Coronary artery (tissue), 2 donors: ENCODE results near the gene EBP.
A peak's percentile ranks its signal among the peaks of the same experiment; 100 is the strongest.
"Not testable (repeated sequence)": the region's sequence is repeated elsewhere in the genome, so short reads cannot be mapped to it uniquely, and the experiment has no call there.

Experiments
- DNase-seq: peaks from one replicate; pipeline ENCODE4 v3.0.0-alpha.2; 2017; ENCODE audit warnings: low spot score
- H3K27ac ChIP-seq, 2 donors: fragments of 200-600 bp; sonication (generic); one replicate each; pipeline ENCODE4 v1.5.1; 2016 to 2019
- H3K4me3 ChIP-seq: fragments of 200-600 bp; sonication (generic); 2 replicates; pipeline ENCODE4 v1.5.1; 2016; ENCODE audit warnings: mild to moderate bottlenecking, moderate library complexity
- TF ChIP-seq, protein P1 (sequence below): fragments of 200-600 bp; sonication (generic); IDR thresholded peaks from one replicate; pipeline ENCODE4 v1.5.1; 2019; ENCODE audit warnings: antibody characterized with exemption

The EBP gene

DNA sequence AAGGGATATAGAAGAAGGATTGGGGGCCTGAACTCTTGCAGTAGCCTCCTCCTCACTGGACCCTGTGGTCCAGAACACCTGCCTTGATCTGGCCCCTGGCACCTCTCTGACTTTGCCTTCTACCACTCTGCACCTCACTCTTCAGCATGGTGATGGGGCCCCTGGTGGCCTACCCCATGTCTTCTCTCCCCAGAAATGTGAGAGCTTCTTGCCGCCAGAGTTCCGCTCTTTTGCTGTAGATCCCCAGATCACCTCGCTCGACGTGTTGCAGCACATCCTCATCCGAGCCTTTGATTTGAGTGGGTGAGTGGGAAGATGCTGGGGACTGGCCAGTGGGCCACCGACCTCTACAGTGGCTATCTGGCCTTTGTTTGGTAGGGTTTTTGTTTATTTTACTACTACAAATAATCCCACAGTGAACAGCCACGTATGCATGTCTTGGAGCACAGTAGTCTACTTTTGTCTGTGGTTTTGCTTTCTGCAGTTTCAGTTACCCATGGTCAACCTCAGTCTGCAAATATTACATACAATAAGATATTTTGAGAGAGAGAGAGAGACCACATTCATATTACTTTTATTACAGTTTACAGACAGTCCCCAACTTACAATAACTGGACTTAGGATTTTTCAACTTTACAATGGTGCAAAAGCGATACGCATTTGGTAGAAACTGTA is 19.7 kb downstream of the EBP start:
- TF ChIP-seq, protein P1, sequence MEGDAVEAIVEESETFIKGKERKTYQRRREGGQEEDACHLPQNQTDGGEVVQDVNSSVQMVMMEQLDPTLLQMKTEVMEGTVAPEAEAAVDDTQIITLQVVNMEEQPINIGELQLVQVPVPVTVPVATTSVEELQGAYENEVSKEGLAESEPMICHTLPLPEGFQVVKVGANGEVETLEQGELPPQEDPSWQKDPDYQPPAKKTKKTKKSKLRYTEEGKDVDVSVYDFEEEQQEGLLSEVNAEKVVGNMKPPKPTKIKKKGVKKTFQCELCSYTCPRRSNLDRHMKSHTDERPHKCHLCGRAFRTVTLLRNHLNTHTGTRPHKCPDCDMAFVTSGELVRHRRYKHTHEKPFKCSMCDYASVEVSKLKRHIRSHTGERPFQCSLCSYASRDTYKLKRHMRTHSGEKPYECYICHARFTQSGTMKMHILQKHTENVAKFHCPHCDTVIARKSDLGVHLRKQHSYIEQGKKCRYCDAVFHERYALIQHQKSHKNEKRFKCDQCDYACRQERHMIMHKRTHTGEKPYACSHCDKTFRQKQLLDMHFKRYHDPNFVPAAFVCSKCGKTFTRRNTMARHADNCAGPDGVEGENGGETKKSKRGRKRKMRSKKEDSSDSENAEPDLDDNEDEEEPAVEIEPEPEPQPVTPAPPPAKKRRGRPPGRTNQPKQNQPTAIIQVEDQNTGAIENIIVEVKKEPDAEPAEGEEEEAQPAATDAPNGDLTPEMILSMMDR, result no peak
- H3K27ac ChIP-seq, result no peak overlapping the region
- no peak overlapping the region for H3K4me3 ChIP-seq

DNA sequence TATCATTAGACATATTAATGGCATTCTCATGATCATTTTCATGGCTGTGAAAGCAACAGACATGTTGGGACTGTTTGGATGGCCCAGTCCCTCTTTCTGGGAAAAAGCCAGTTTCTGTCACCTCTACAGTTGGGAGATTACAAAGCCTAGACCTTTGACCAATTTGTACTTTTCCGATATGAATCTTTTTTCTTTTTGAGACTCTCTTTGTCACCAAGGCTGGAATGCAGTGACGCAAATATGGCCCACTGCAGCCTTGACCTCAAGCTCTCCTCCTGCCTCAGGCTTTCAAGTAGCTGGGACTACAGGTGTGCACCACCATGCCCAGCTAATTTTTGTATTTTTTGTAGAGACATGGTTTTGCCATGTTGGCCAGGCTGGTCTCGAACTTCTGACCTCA is 27.3 kb downstream of the EBP start:
- no peak overlapping the region for H3K27ac ChIP-seq
- H3K4me3 ChIP-seq, result no peak overlapping the region
- no peak for DNase-seq
- TF ChIP-seq, protein P1, result no peak

More for the DNA sequence above, 19.7 kb downstream of the EBP start:
- no peak for DNase-seq

DNA sequence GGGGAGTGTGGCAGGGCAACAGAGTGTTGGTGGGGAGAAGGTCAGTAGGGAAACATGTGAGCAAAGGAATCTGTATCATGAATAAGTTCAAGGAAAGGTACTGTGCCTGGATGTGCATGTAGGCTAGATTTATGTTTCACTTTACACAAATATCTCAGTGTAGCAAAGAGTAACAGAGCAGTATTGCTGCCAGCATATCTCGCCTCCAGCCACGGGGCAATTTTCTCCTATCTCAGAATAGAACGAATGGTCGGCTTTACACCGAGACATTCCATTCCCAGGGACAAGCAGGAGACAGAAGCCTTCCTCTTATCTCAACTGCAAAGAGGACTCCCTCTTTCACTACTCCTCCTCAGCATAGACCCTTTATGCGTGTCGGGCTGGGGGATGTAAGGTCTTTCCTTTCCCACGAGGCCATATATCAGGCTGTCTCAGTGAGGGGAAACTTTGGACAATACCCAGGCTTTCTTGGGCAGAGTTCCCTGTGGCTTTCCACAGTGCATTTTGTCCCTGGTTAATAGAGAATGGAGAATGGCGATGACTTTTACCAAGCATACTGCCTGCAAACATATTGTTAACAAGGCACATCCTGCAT is 34.2 kb downstream of the EBP start:
- not testable (repeated sequence) for DNase-seq, H3K4me3 ChIP-seq
- peak overlapping the region in 1 of 2 donors; percentile 15 for H3K27ac ChIP-seq

DNA sequence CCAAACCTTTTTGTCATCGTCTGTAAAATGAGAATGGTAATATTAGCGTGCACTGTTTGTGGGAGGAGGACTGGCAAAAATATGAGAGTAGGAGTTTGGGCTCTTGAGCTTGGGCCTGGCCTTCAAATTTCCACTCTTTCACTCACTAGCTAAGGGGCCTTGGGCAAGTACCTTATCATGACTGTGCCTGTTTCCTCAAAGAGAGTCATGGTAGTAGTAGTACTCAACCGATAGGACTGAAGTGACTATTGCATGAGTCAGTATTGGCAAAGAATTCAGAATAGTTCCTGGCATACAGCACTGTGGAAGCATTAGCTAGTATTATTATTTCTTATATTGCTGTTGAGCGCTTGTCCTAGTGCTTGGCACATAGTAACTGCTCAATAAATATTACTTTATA is 36.7 kb downstream of the EBP start:
- H3K4me3 ChIP-seq, result no peak overlapping the region
- TF ChIP-seq, protein P1, result no peak
- DNase-seq, result no peak
- no peak overlapping the region for H3K27ac ChIP-seq

DNA sequence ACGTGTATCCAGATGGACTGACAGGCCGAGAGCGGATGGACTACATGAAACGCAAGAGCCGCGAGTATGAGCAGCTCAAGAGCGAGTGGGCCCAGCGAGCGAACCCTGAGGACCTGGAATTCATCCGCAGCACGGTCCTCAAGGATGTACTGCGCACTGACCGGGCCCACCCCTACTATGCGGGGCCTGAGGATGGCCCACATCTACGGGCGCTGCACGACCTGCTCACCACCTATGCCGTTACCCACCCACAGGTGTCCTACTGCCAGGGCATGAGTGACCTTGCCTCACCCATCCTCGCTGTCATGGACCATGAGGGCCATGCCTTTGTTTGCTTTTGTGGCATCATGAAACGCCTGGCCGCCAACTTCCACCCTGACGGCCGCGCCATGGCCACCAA is 38.0 kb downstream of the EBP start:
- TF ChIP-seq, protein P1, result no peak
- no peak for DNase-seq
- no peak overlapping the region for H3K4me3 ChIP-seq

DNA sequence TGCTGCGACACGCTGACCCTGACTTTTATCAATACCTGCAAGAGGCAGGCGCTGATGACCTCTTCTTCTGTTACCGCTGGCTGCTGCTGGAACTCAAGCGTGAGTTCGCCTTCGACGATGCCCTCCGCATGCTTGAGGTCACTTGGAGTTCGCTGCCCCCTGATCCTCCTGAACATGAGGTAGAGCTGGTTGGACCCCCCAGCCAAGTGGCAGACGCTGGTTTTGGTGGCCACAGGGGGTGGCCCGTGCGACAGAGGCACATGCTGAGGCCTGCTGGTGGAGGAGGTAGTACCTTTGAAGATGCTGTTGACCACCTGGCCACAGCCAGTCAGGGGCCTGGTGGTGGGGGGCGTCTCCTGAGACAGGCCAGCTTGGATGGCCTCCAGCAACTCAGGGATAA is 38.4 kb downstream of the EBP start:
- H3K4me3 ChIP-seq, result no peak overlapping the region
- no peak overlapping the region for H3K27ac ChIP-seq
- no peak for DNase-seq
- TF ChIP-seq, protein P1, result no peak

More for the DNA sequence above, 38.0 kb downstream of the EBP start:
- no peak overlapping the region for H3K27ac ChIP-seq

DNA sequence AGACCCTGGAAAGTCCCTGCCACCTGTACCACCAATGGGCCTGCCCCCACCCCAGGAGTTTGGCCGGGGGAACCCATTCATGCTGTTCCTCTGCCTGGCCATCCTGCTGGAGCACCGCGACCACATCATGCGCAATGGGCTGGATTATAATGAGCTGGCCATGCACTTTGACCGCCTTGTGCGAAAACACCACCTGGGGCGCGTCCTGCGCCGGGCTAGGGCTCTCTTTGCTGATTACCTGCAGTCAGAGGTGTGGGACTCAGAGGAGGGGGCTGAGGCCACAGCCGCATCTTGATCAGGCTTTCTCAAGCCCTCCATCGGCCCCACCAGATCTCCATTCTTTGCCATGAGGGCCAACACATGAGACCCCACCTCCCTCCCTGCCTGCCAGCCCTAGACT is 39.1 kb downstream of the EBP start:
- TF ChIP-seq, protein P1, result no peak
- no peak for DNase-seq
- H3K4me3 ChIP-seq, result no peak overlapping the region
- no peak overlapping the region for H3K27ac ChIP-seq
